Breast epithelium (tissue), 4 donors: ENCODE measurements around the gene ARHGDIA. TPM values are rescaled to one million over a fixed set of nuclear protein-coding genes. Genes with fewer than 3 reads are reported as not detected.

ENCODE experiments used
- DNase-seq, 2 donors: peaks; one replicate each; pipeline ENCODE4 v3.0.0-alpha.2; 2019; ENCODE audit warnings: low spot score in 2 of 2
- H3K27ac ChIP-seq, 2 donors: fragments of 200-600 bp; sonication (generic) in 1 of 2; one replicate each; pipeline ENCODE4 v1.5.1; 2016 to 2019; ENCODE audit warnings: mild to moderate bottlenecking in 1 of 2
- H3K27me3 ChIP-seq, 2 donors: fragments of 200-600 bp; sonication (generic) in 1 of 2; one replicate each; pipeline versions ENCODE4 v1.5.1 to v1.6.0; 2017 to 2019; ENCODE audit warnings: control low read depth in 1 of 2, mild to moderate bottlenecking in 1 of 2
- H3K36me3 ChIP-seq: fragments of 200-600 bp; one replicate; pipeline ENCODE4 v1.5.1; 2019
- H3K4me1 ChIP-seq, 2 donors: fragments of 200-600 bp; sonication (generic); one replicate each; pipeline ENCODE4 v1.5.1; 2016 to 2019; ENCODE audit warnings: control low read depth in 1 of 2
- H3K4me3 ChIP-seq, 3 donors: fragments of 200-600 bp; sonication (generic); 1 replicate in 2 of 3; 2 replicates in 1 of 3; pipeline ENCODE4 v1.5.1; 2016 to 2019; ENCODE audit warnings: mild to moderate bottlenecking in 3 of 3, moderate library complexity in 2 of 3
- H3K9me3 ChIP-seq, 2 donors: fragments of 200-600 bp; sonication (generic) in 1 of 2; one replicate each; pipeline ENCODE4 v1.5.1; 2016 to 2019; ENCODE audit warnings: control low read depth in 1 of 2
- CTCF ChIP-seq, 3 donors: fragments of 450-650 bp; IDR thresholded peaks; one replicate each; pipeline ENCODE4 v1.5.1; 2016 to 2017; ENCODE audit warnings: antibody characterized with exemption in 3 of 3, mild to moderate bottlenecking in 3 of 3, moderate library complexity in 3 of 3
- POLR2A ChIP-seq: fragments of 450-650 bp; IDR thresholded peaks from one replicate; pipeline ENCODE4 v1.6.1; 2016; ENCODE audit warnings: antibody characterized with exemption, mild to moderate bottlenecking, moderate library complexity
- POLR2AphosphoS5 ChIP-seq, 3 donors: sonication (generic); formaldehyde crosslinking; IDR thresholded peaks; one replicate each; pipeline ENCODE4 v1.6.1; 2017; ENCODE audit warnings: antibody characterized with exemption in 3 of 3
- intact Hi-C: fragments of 100-400 bp; cut with DNase I; formaldehyde crosslinking; loops from one replicate; pipeline ENCODE4 v1.15.1; 2023; ENCODE audit warnings: low total_unique reads
- total RNA-seq, 3 donors: library from RNA; depleted of rRNA; stranded (reverse); fragments of >200 nt; gene quantifications; one replicate each; pipeline ENCODE4 v1.1.0, GENCODE V29; 2016

ARHGDIA gene
- total RNA-seq, 3 donors from 2014 or later = 67.0 to 135 (median 124) TPM

DNA sequence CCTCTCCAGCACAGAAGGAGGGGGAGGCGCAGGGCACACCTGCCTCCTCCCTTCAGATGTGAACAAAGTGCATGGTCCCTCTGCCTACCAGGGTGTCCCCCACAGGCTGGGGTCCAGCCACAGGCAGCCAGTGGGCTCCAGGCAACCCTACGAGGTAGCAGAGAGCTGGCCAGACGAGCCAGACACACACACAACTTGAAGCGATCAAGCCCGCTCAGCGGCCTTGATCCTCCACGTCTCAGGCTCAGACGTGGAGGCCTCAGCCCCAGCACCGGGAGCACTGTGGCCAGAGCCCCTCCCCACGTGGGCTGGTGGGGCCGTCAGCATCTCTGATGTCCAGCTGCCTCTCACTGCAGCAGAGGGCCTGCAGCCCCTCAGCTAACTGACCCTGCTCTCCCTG, 46.5 kb downstream of the ARHGDIA start:
- H3K4me1 ChIP-seq = peaks cover 7 to 11% of the 10 kb centered on the region in 2 donors
- no peak for DNase-seq
- H3K36me3 ChIP-seq = no peaks in the 10 kb centered on the region
- intact Hi-C loops = no loop called here
- H3K27me3 ChIP-seq = no peaks in the 10 kb centered on the region
- H3K27ac ChIP-seq = no peak overlapping the region
- TF ChIP-seq POLR2AphosphoS5 (IDR thresholded peaks at IDR 0.05) (no peak), CTCF (IDR thresholded peaks at IDR 0.05) (no peak), POLR2A (no peak)
- H3K9me3 ChIP-seq = no peaks in the 10 kb centered on the region
- H3K4me3 ChIP-seq = no peak overlapping the region

DNA sequence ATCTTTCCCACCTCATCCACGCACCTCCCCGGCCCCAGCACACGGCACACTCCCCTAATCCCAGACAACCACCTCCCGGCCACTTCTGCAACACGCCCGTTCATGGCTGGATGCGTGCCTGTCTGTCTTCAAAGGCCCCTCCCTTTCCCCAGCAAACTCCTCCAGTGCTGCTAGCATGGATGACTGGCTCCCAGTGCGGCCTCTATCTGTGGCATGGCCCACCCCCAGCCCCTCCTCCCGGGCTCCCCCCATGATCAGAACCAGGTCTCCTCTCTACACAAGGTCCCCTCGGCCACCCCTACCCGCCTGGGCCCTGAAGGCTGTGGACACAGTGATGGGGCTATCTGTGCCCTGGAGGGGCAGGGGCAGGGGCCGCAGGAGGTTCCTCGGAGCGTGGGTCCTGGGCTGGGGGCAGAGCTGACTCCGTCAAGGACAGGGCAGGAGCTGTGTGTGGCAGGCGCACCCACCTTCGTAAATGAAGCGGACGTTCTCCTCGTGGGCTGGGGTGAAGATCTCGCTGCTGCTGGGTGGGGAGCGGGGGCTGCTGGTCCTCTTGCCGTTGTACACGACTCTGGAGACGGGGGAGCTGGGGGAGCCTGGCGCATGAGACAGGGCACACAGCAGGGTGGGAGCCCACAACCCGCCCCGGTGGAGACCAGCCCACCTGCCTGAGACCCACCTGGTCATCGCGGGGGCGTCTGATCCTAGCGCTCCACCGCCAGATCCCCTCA, 47.2 kb downstream of the ARHGDIA start:
- Histone ChIP-seq H3K4me1 (peaks cover 7 to 11% of the 10 kb centered on the region in 2 donors), H3K27me3 (no peaks in the 10 kb centered on the region), H3K27ac (no peak overlapping the region), H3K36me3 (no peaks in the 10 kb centered on the region), H3K4me3 (no peak overlapping the region), H3K9me3 (no peaks in the 10 kb centered on the region)
- no peak for DNase-seq
- TF ChIP-seq POLR2AphosphoS5 (IDR thresholded peaks at IDR 0.05) (no peak), CTCF (IDR thresholded peaks at IDR 0.05) (no peak), POLR2A (no peak)
- intact Hi-C loops = no loop called here

- Histone ChIP-seq H3K4me1 (peaks cover 7 to 11% of the 10 kb centered on the region in 2 donors), H3K9me3 (no peaks in the 10 kb centered on the region), H3K36me3 (no peaks in the 10 kb centered on the region), H3K27me3 (no peaks in the 10 kb centered on the region), H3K4me3 (no peak overlapping the region), H3K27ac (peak overlapping the region; percentile 83 to 92)
- TF ChIP-seq POLR2AphosphoS5 (IDR thresholded peaks at IDR 0.05) = no peak
- no peak for TF ChIP-seq POLR2A
- intact Hi-C loops = no loop called here
- no peak for DNase-seq
These were observed 47.9 kb downstream of the ARHGDIA start for GRCh38 chr17:81822996-81823819.

GRCh38 chr17:81822312-81822637, 48.9 kb downstream of the ARHGDIA start:
- TF ChIP-seq POLR2A (no peak), POLR2AphosphoS5 (IDR thresholded peaks at IDR 0.05) (no peak), CTCF (IDR thresholded peaks at IDR 0.05) (no peak)
- Histone ChIP-seq H3K27me3 (no peaks in the 10 kb centered on the region), H3K27ac (peak overlapping the region; percentile 83 to 92), H3K4me3 (no peak overlapping the region), H3K36me3 (no peaks in the 10 kb centered on the region), H3K4me1 (peaks cover 7 to 11% of the 10 kb centered on the region in 2 donors), H3K9me3 (no peaks in the 10 kb centered on the region)
- intact Hi-C loops = no loop called here
- no peak for DNase-seq

- peak overlapping the region in 1 of 3 donors; percentile 20 for H3K4me3 ChIP-seq
- TF ChIP-seq CTCF (IDR thresholded peaks at IDR 0.05) (peak in 2 of 3 donors; percentile 54 to 62), POLR2A (no peak), POLR2AphosphoS5 (IDR thresholded peaks at IDR 0.05) (peak in 2 of 3 donors; percentile 53 to 58)
- peak overlapping the region; percentile 83 to 92 for H3K27ac ChIP-seq
- H3K36me3 ChIP-seq = no peaks in the 10 kb centered on the region
- peaks cover 7 to 11% of the 10 kb centered on the region in 2 donors for H3K4me1 ChIP-seq
- no peaks in the 10 kb centered on the region for H3K27me3 ChIP-seq
- peak; percentile 85 to 88 for DNase-seq
- H3K9me3 ChIP-seq = no peaks in the 10 kb centered on the region
- intact Hi-C loops = no loop called here
These were observed 49.4 kb downstream of the ARHGDIA start for GRCh38 chr17:81821603-81822311.
